HFF-Myc (cell line): Measurements from ENCODE around the gene MDC1.
A peak's percentile ranks its signal among the peaks of the same experiment; 100 is the strongest.
"Not testable (repeated sequence)": the region's sequence is repeated elsewhere in the genome, so short reads cannot be mapped to it uniquely, and the experiment has no call there.

Experiments used
- DNase-seq: peaks from one replicate; pipeline ENCODE4 v3.0.0-alpha.2; 2011; ENCODE audit warnings: low read depth; ENCODE audit errors: extremely low read depth
- H3K4me3 ChIP-seq: replicated peaks from 2 replicates; pipeline ENCODE4 v1.5.1; 2011; ENCODE audit warnings: low read depth, mild to moderate bottlenecking, control low read depth, low read length
- TF ChIP-seq, protein P1 (sequence below): IDR thresholded peaks from 2 replicates; pipeline ENCODE4 v1.5.1; 2012; ENCODE audit warnings: mild to moderate bottlenecking, low read depth, low read length, control low read depth; ENCODE audit errors: missing control alignments

Gene MDC1

DNA sequence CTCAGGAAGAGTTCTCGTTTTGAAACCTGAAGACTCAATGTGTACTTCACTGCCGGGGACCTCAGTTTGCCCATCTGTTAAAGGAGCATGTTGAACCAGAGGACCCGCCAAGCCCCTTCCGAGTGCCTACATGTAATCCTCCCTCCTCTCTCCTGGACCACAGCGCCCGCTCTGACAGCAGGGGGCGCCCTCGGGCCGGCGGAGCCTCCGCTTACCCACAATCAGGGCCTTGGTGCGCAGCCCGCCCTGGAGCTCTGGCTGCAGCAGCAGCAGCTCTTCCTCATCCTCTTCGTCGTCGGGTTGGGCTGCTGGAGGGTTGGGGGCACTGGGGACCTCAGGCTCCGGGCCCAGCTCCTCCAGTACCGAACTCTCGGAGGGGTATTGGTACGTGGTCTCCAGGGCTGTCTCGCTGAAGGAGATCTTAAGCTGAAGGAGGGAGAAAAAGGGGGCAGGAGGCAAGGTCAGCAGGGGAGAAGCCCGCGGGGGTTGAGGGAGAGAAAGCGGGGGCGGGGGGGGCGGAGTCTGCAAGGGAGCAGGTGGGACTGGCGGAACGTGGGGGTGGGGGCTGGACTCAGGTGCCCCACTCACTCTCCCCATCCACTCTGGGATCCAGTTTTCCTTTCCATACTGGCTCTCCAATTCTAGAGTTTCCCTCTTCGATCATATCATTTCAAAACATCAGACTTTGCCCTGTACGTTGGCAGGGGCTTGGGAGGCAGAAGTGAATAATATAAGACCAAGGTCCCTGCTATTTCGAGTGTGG, 37.9 kb downstream of the MDC1 start:
- peak; percentile 47 for DNase-seq
- peak overlapping the region; percentile 23 for H3K4me3 ChIP-seq
- TF ChIP-seq, protein P1, sequence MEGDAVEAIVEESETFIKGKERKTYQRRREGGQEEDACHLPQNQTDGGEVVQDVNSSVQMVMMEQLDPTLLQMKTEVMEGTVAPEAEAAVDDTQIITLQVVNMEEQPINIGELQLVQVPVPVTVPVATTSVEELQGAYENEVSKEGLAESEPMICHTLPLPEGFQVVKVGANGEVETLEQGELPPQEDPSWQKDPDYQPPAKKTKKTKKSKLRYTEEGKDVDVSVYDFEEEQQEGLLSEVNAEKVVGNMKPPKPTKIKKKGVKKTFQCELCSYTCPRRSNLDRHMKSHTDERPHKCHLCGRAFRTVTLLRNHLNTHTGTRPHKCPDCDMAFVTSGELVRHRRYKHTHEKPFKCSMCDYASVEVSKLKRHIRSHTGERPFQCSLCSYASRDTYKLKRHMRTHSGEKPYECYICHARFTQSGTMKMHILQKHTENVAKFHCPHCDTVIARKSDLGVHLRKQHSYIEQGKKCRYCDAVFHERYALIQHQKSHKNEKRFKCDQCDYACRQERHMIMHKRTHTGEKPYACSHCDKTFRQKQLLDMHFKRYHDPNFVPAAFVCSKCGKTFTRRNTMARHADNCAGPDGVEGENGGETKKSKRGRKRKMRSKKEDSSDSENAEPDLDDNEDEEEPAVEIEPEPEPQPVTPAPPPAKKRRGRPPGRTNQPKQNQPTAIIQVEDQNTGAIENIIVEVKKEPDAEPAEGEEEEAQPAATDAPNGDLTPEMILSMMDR = peak; percentile 98

DNA sequence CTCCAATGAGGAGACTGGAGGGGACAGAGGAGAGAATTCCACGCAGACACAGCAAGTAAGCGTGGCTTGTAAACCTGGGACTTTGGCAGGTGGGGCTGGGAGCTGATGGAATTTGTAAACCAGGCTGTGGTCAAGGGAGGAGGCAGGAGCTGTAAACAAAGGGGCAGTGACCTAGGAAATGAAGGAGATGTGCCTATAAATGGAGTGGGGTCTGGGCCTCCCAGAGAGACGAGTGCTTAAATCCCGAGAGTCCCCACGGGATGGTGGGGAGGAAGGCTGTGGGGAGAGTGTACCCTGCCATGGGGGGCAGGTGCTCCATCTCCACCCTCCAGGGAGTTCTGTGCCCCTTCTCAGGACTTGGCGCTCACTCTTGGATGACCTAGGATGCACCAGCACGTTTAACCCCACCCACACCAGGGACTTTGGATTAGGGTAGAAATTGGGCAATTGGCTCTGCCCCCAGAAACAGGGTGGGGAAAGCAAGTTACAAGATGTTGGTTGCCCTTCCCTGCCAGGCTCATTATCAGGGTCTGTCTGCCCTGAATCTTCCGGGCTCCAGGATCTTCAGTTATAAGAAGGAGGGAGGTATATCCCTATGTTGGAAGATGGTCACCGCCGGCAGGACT, 40.3 kb downstream of the MDC1 start:
- no peak overlapping the region for H3K4me3 ChIP-seq
- TF ChIP-seq, protein P1 = no peak
- no peak for DNase-seq

DNA sequence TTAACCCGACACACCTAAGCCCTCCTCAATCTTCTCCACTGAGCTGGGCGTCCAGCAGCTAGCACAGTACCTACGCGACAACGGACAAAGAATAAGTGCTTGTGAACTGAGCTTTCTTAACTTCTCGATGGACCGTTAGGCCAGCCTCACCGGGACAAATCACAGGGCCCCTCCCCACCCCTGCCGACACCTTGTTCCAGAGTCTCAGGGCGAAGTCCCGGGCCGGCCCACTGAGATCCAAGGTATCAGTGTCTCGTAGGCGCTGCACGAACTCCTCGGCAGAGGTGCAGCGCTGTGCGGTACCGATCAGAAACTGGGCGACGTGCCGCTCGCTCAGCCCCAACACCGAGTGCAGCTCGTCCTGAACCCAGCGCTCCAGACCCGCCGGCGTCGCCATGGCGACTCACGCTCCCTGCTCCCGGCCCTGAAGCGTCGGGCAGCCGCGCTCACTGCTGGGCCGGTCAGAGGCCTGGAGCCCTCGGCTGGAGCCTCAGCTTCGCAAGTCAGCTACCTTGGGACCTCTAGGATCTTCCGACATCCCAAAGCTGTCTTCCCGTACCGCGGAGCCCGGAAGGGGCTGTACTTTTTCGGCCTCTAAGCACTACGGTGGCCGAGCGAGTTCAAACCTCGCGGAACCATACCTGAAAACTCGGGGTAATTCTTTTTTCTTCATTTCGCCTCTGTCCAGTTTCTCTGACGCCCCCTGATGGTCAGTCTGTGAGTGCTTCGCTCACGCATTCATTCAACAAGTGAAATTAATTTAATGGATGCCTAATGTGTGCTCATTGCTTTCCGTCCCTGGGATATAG, 44.4 kb downstream of the MDC1 start, which contains the start of gene DHX16:
TSS of gene DHX16 (minus strand) at position 562 of the 809 bp plus-strand sequence. CDS start at position 397, 165 bp downstream.
- TF ChIP-seq, protein P1 = peak; percentile 92

DNA sequence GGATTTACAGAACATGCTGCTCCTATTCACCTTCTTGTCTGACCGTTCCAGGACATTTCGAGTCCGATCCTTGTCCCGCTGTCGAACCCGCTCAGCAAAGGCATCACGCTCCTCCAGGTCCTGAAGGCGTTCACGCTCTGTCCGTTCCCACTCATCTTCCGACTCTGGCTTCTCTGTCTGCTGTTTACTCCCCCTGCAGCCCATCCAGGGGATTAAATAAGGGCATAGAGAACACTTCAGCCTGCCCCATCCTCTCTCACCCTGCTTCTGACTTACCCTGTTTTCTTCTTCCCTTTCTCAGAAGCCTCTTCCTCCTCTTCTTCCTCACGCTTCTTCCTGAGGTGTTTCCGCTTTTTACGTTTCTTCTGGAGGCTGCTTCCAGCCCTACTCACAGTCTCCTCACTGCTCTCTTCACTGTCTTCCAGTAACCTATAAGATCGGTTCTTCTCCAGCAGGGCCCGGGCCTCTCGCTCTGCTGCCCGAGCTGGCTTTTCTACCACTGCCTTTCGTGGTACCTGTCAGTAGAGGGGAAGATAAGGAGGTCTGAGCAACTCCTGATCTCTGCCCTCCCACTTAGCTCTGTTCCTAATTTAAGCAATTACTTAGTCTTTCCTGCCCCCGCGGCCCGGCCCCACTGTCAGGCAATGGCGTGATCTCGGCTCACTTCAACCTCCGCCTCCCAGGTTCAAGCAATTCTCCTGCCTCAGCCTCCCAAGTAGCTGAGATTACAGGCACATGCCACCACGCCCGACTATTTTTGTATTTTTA, 46.1 kb downstream of the MDC1 start:
- no peak for DNase-seq
- no peak overlapping the region; the same call in 1 of the 2 replicates for H3K4me3 ChIP-seq
- TF ChIP-seq, protein P1 = no peak

More for the DNA sequence above, 44.4 kb downstream of the MDC1 start, which contains the start of gene DHX16:
- peak within 1 kb of the TSS; percentile 98 for H3K4me3 ChIP-seq
- peak; percentile 97 for DNase-seq

DNA sequence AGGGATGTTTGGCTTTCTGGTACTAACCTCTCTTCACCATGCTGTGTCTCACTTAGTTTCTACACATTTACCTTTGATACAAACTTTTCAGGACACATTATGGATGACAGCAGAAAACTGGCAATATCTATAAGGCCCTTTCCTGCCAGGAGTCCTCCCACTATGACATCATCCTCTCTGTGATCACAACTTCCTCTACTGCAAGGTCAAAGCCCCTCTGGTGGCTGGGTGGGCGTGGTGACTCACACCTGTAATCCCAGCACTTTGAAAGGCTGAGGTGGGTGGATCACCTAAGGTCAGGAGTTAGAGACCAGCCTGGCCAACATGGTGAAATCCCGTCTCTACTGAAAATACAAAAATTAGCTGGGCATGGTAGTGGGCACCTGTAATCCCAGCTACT, 50.8 kb downstream of the MDC1 start:
- not testable (repeated sequence) for H3K4me3 ChIP-seq, DNase-seq

DNA sequence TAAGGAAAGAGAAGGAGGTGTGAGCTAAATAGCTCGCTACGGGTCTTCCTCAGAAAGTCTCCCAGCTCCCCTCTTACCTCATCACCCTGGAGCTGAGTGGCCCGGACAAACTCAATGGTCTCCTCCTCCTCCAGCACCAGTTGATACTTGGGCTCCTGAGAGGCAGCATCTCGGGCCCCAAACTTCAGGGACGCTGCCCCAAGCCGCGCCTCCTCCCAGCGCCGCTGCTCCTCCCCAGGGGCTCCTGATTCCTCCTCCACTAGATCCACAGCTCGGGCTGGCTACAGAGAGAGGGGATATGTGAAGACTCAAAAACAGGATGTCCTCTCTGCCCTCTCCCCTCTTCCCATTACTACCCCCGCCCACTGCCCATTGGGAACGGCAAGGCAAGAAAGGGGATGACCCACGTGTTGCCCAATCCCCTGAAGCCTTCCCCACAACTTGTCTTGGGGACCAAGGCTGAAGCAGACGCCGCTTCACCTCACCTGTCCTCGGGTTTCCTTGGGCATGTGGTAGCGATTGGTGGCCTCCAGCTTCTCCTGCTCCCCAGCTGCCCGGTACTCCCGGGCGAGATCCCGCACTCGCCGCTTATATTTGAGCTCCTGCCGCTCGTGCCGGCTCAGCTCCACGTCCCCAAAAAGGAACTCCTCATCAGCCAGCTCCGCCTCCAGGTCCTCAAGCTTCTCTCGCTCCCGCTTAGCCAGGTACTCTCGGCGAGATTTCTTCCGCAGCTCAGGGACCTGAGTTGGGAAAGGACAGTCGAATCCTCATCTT, 51.9 kb downstream of the MDC1 start:
- TF ChIP-seq, protein P1 = no peak
- DNase-seq = no peak
- H3K4me3 ChIP-seq = no peak overlapping the region

DNA sequence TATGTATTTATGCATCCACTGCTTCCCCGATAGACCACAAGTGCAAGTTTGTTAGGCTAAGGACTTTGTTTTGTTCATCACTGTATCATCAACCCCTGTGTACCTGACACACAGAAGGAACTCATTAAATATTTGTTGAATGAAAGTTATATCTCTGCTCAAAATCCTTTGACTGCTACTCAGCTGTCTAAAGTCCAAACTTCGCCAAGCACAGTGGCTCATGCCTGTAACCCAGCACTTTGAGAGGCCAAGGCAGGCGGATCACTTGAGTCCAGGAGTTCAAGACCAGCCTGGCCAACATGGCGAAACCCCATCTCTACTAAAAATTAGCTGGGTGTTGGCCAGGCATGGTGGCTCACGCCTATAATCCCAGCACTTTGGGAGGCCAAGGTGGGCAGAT, 59.2 kb downstream of the MDC1 start:
- not testable (repeated sequence) for DNase-seq, H3K4me3 ChIP-seq
